HG03196 (cell line): ENCODE data around the gene WWC2.
"Not testable (repeated sequence)": the region's sequence is repeated elsewhere in the genome, so short reads cannot be mapped to it uniquely, and the experiment has no call there.

Experiments used
- ATAC-seq: cut with Tn5 transposase; IDR thresholded peaks from one replicate; pipeline ENCODE4 v1.9.1; 2021; ENCODE audit not compliant: unreplicated experiment

WWC2 gene

GRCh38 chr4:183171484-183172267 is 72.6 kb downstream of the WWC2 start:
- no peak for ATAC-seq

- no peak for ATAC-seq
Measured at GRCh38 chr4:183172881-183173280, 73.8 kb downstream of the WWC2 start.

GRCh38 chr4:183173580-183174526 is 74.8 kb downstream of the WWC2 start:
- no peak for ATAC-seq

- no peak for ATAC-seq
Measured at GRCh38 chr4:183175631-183176232, 76.7 kb downstream of the WWC2 start.

- ATAC-seq, result no peak
Measured at GRCh38 chr4:183177001-183177400, 77.9 kb downstream of the WWC2 start.

- no peak for ATAC-seq
Measured at GRCh38 chr4:183178201-183178600, 79.1 kb downstream of the WWC2 start.

GRCh38 chr4:183180096-183180495 is 81.0 kb downstream of the WWC2 start:
- no peak for ATAC-seq

- no peak for ATAC-seq
Measured at GRCh38 chr4:183180621-183181020, 81.6 kb downstream of the WWC2 start.

- ATAC-seq, result no peak
Measured at GRCh38 chr4:183181081-183181480, 82.0 kb downstream of the WWC2 start.

- no peak for ATAC-seq
Measured at GRCh38 chr4:183182873-183183725, 84.0 kb downstream of the WWC2 start.

GRCh38 chr4:183183906-183184535 is 85.0 kb downstream of the WWC2 start:
- no peak for ATAC-seq

- no peak for ATAC-seq
Measured at GRCh38 chr4:183185018-183185417, 86.0 kb downstream of the WWC2 start.

GRCh38 chr4:183185559-183185958 is 86.5 kb downstream of the WWC2 start:
- no peak for ATAC-seq

- ATAC-seq, result no peak
Measured at GRCh38 chr4:183186813-183187212, 87.8 kb downstream of the WWC2 start.

- ATAC-seq, result no peak
Measured at GRCh38 chr4:183190900-183191527, 92.0 kb downstream of the WWC2 start.

- no peak for ATAC-seq
Measured at GRCh38 chr4:183191630-183192029, 92.6 kb downstream of the WWC2 start.

- no peak for ATAC-seq
Measured at GRCh38 chr4:183192571-183192970, 93.5 kb downstream of the WWC2 start.

GRCh38 chr4:183193730-183194338 is 94.8 kb downstream of the WWC2 start:
- ATAC-seq, result not testable (repeated sequence)

GRCh38 chr4:183195534-183195933 is 96.5 kb downstream of the WWC2 start:
- ATAC-seq, result no peak
